Measurements from ENCODE around the gene CLEC2D. TPM values are rescaled to one million over a fixed set of nuclear protein-coding genes. Genes with fewer than 3 reads are reported as not detected.

CLEC2D gene
- total and polyA plus RNA-seq, 2 donors (not counting 3 experiments of a cell fraction or from before 2014, with no cell fraction given), result 1.8 to 4.1 TPM

DNA sequence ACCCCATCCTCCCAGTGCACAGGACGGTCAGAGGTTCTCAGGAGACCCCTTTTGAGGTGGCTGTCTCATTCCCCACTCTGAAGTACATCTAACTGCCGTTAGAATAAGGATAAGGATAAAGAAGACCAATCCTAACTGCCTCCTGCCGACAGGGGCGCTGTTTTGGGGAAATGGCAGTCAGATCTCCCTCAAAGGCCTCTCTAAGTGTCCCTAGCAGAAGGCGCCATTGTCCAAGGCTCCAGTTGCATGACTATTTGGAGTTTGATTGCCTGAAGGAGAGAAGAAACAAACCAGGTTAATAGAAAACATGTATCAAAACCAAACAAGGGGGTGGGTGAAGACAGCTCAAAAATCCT, 32.7 kb upstream of the CLEC2D start:
- Histone ChIP-seq H3K27me3 (ENCODE audit: control insufficient read depth in 2 of 2, insufficient read depth in 2 of 2, low read length in 2 of 2) (no peaks in the 10 kb centered on the region), H3K9ac (replicated peaks; ENCODE audit: extremely low read depth, insufficient read depth, low read length) (no peak overlapping the region), H4K20me1 (replicated peaks; ENCODE audit: control insufficient read depth, extremely low read depth, insufficient read depth, low read length) (no peaks in the 10 kb centered on the region), H2AFZ (ENCODE audit: low read depth, low read length) (no peak overlapping the region), H3K4me1 (ENCODE audit: control insufficient read depth, extremely low read depth, insufficient read depth, low read length) (no peaks in the 10 kb centered on the region), H3K9me3 (replicated peaks; ENCODE audit: control insufficient read depth, insufficient read depth, low read length) (no peaks in the 10 kb centered on the region), H3K9me1 (replicated peaks; ENCODE audit: control insufficient read depth, extremely low read depth, insufficient read depth, low read length) (no peaks in the 10 kb centered on the region), H3K4me3 (replicated peaks in 1 of 3; ENCODE audit: insufficient read depth in 1 of 3, low read depth in 1 of 3, low read length in 3 of 3) (no peak overlapping the region), H3K79me2 (ENCODE audit: control insufficient read depth, insufficient read depth, low read length) (no peaks in the 10 kb centered on the region), H3K36me3 (ENCODE audit: control insufficient read depth in 2 of 2, extremely low read depth in 1 of 2, insufficient read depth in 2 of 2, low read length in 2 of 2) (no peaks in the 10 kb centered on the region), H3K27ac (ENCODE audit: insufficient read depth, low read depth, low read length) (no peak overlapping the region), H3K4me2 (ENCODE audit: insufficient read depth, low read length) (no peak overlapping the region)
- CTCF ChIA-PET, result interaction anchor here (1.3 to 6.5 kb wide), 3 partner anchors 72 to 106 kb away, joined by 3 to 132 read pairs (median 10); no protein-coding TSS in a partner anchor
- FAIRE-seq, result no peak
- no TSS peak for BruUV-seq (replicated peaks)
- intact Hi-C loops (cut with micrococcal nuclease) (no loop called here), dilution Hi-C loops (cut with MboI; ENCODE audit: extremely low pct_ligation_motif_present, low sequenced_read_pairs) (no loop called here)
- no peak for DNase-seq (ENCODE audit: low read depth, low spot score)
- no peak for TF ChIP-seq FOS (IDR thresholded peaks at IDR 0.05; ENCODE audit: borderline replicate concordance, insufficient read depth, low read length)
- TF ChIP-seq, protein P1, sequence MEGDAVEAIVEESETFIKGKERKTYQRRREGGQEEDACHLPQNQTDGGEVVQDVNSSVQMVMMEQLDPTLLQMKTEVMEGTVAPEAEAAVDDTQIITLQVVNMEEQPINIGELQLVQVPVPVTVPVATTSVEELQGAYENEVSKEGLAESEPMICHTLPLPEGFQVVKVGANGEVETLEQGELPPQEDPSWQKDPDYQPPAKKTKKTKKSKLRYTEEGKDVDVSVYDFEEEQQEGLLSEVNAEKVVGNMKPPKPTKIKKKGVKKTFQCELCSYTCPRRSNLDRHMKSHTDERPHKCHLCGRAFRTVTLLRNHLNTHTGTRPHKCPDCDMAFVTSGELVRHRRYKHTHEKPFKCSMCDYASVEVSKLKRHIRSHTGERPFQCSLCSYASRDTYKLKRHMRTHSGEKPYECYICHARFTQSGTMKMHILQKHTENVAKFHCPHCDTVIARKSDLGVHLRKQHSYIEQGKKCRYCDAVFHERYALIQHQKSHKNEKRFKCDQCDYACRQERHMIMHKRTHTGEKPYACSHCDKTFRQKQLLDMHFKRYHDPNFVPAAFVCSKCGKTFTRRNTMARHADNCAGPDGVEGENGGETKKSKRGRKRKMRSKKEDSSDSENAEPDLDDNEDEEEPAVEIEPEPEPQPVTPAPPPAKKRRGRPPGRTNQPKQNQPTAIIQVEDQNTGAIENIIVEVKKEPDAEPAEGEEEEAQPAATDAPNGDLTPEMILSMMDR (IDR thresholded peaks at IDR 0.05; ENCODE audit: extremely low read depth in 1 of 2, insufficient read depth in 1 of 2, low read depth in 1 of 2, low read length in 2 of 2), result no peak
- no peak for TF ChIP-seq POLR2A (IDR thresholded peaks at IDR 0.05; ENCODE audit: low read depth, low read length)
- TF ChIP-seq, protein P2, sequence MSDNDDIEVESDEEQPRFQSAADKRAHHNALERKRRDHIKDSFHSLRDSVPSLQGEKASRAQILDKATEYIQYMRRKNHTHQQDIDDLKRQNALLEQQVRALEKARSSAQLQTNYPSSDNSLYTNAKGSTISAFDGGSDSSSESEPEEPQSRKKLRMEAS (IDR thresholded peaks at IDR 0.05; ENCODE audit: insufficient read depth, insufficient read length), result no peak
- no peak for TF ChIP-seq EZH2 (IDR thresholded peaks at IDR 0.05; ENCODE audit: borderline replicate concordance, low read depth, low read length, severe bottlenecking)
- no peak for TF ChIP-seq MYC (IDR thresholded peaks at IDR 0.05; ENCODE audit: low read depth, low read length)
- no peak for TF ChIP-seq JUN (IDR thresholded peaks at IDR 0.05; ENCODE audit: borderline replicate concordance, insufficient read depth, insufficient read length, low read depth)
- no peak for TF ChIP-seq GATA2 (IDR thresholded peaks at IDR 0.05; ENCODE audit: insufficient read depth, insufficient read length, low read depth, low read length)
- no peak for TF ChIP-seq POLR2AphosphoS5 (IDR thresholded peaks at IDR 0.05; ENCODE audit: insufficient read depth, low read depth, low read length)
- POLR2A ChIA-PET, result no interaction called here

Measured in endothelial cell of umbilical vein (primary cell).